ENCODE measurements around the gene PTPN4. TPM values are rescaled to one million over a fixed set of nuclear protein-coding genes. Genes with fewer than 3 reads are reported as not detected.

PTPN4 gene
- total and polyA plus RNA-seq, 2 of the 13 experiments (the other 11 are each of a cell fraction or from before 2014, with no cell fraction given): 20.3 to 34.6 TPM

DNA sequence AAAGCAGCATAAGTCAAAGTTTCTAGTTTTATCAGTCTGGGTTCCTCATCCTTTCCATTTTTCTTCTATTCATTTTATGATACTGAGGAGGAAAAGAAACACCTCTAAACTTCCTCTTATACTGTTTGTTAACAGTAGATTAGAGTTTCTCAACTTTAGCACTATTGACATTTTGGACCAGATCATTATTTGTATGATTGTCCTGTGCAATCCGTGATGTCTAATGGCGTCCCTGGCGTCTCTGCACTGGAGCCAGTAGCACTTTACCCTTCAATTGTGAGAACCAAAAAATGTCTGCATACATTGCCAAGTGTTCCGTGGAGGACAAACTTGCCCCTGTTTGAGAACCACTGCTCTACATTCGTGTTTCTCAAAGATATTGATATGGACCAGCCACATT lies 25.2 kb downstream of the PTPN4 start (continued):
- TF ChIP-seq, protein P1, sequence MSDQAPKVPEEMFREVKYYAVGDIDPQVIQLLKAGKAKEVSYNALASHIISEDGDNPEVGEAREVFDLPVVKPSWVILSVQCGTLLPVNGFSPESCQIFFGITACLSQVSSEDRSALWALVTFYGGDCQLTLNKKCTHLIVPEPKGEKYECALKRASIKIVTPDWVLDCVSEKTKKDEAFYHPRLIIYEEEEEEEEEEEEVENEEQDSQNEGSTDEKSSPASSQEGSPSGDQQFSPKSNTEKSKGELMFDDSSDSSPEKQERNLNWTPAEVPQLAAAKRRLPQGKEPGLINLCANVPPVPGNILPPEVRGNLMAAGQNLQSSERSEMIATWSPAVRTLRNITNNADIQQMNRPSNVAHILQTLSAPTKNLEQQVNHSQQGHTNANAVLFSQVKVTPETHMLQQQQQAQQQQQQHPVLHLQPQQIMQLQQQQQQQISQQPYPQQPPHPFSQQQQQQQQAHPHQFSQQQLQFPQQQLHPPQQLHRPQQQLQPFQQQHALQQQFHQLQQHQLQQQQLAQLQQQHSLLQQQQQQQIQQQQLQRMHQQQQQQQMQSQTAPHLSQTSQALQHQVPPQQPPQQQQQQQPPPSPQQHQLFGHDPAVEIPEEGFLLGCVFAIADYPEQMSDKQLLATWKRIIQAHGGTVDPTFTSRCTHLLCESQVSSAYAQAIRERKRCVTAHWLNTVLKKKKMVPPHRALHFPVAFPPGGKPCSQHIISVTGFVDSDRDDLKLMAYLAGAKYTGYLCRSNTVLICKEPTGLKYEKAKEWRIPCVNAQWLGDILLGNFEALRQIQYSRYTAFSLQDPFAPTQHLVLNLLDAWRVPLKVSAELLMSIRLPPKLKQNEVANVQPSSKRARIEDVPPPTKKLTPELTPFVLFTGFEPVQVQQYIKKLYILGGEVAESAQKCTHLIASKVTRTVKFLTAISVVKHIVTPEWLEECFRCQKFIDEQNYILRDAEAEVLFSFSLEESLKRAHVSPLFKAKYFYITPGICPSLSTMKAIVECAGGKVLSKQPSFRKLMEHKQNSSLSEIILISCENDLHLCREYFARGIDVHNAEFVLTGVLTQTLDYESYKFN (CRISPR knock-in tag; conservative IDR thresholded peaks at IDR 0.05): no peak

DNA sequence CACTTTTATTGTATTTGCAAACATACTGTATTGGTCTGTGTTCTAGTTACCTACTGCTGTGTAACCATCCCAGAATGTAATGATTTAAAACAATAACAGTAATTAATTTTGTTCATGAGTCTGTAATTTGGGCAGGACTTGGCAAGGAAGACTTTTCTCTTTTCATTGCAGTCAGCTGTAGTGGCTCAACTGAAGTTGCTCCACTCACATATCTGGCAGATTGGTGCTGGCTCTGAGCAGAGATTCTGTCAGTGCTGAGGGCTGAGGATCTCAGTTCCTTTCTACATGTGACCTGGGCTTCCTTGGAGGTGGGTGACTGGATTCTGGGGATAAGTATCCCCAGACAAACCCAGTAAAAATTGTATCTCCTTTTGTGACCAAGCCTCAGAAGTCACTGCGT lies 26.6 kb downstream of the PTPN4 start:
- H4K20me1 ChIP-seq (ENCODE audit: insufficient read depth, low read length): peaks cover 4% of the 10 kb centered on the region; the same call in 1 of the 2 replicates
- FAIRE-seq (no peak), ATAC-seq (no peak), DNase-seq (ENCODE audit: low spot score) (no peak)
- H2AFZ ChIP-seq (ENCODE audit: low read length): no peak overlapping the region
- no peaks in the 10 kb centered on the region for H3K9me3 ChIP-seq (ENCODE audit: low read length)
- H3K79me2 ChIP-seq (ENCODE audit: insufficient read depth, low read length): peaks cover 77% of the 10 kb centered on the region
- H3K27me3 ChIP-seq (ENCODE audit: control insufficient read depth in 1 of 2, insufficient read depth in 2 of 2, low read length in 2 of 2): no peaks in the 10 kb centered on the region
- H3K4me3 ChIP-seq (replicated peaks in 1 of 3; ENCODE audit: insufficient read depth in 1 of 3, low read depth in 2 of 3, low read length in 3 of 3): no peak overlapping the region
- no peaks in the 10 kb centered on the region for H3K4me1 ChIP-seq (ENCODE audit: insufficient read depth, low read length)
- no TSS peak for BruUV-seq (replicated peaks)
- H3K9ac ChIP-seq (ENCODE audit: insufficient read depth, low read depth, low read length): no peak overlapping the region
- 96% methylated on average over 1 of the region's 1 CpG for WGBS (ENCODE audit: low lambda C conversion rate)
- in situ Hi-C loops (cut with HindIII; ENCODE audit: extremely low pct_ligation_motif_present, low pct_unique_long_range_greater_than_20kb) (no loop called here), intact Hi-C loops (cut with micrococcal nuclease; ENCODE audit: unreplicated experiment) (no loop called here)
- H3K27ac ChIP-seq (ENCODE audit: extremely low read length, insufficient read depth, low read length): no peak overlapping the region
- TF ChIP-seq, protein P2, sequence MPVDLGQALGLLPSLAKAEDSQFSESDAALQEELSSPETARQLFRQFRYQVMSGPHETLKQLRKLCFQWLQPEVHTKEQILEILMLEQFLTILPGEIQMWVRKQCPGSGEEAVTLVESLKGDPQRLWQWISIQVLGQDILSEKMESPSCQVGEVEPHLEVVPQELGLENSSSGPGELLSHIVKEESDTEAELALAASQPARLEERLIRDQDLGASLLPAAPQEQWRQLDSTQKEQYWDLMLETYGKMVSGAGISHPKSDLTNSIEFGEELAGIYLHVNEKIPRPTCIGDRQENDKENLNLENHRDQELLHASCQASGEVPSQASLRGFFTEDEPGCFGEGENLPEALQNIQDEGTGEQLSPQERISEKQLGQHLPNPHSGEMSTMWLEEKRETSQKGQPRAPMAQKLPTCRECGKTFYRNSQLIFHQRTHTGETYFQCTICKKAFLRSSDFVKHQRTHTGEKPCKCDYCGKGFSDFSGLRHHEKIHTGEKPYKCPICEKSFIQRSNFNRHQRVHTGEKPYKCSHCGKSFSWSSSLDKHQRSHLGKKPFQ (CRISPR knock-in tag; IDR thresholded peaks at IDR 0.05; ENCODE audit: insufficient replicate concordance): no peak
- TF ChIP-seq PAF1 (CRISPR knock-in tag; IDR thresholded peaks at IDR 0.05): no peak
- TF ChIP-seq ZSCAN22 (CRISPR knock-in tag; IDR thresholded peaks at IDR 0.05): no peak
- POLR2A ChIA-PET: no interaction called here
- CTCF ChIA-PET (ENCODE audit: low intra/inter-chr PET ratio, low total read pairs): no interaction called here
- H3K4me2 ChIP-seq (ENCODE audit: low read depth, low read length): no peak overlapping the region
- no peaks in the 10 kb centered on the region; a peak in 2 of 5 replicates for H3K36me3 ChIP-seq (replicated peaks in 1 of 2; ENCODE audit: control insufficient read depth in 1 of 2, insufficient read depth in 2 of 2, low read length in 2 of 2)

Measured in HepG2 (cell line).